Panc1 (cell line): ENCODE measurements around the gene CD8B. TPM values are rescaled to one million over a fixed set of nuclear protein-coding genes. Genes with fewer than 3 reads are reported as not detected.

ENCODE experiments used
- ATAC-seq: fragments of 200-7000 bp; cut with Tn5 transposase; 2 replicates; pipeline ENCODE4 v1.9.1; 2020; ENCODE audit warnings: mild to moderate bottlenecking, moderate library complexity
- BruUV-seq: library from RNA; stranded (reverse); fragments of 400-500 nt; replicated peaks from 2 replicates; lab custom pipeline; 2021; lab: Mats Ljungman, UMichigan
- CTCF ChIA-PET: fragments of 300-600 bp; sonication (Branson Sonifier 250); formaldehyde crosslinking; loops from one replicate; lab custom pipeline; 2022; ENCODE audit warnings: antibody characterized with exemption; lab: Charles Lee
- POLR2A ChIA-PET: fragments of 300-600 bp; sonication (Branson Sonifier 250); formaldehyde crosslinking; loops from one replicate; lab custom pipeline; 2022; ENCODE audit warnings: antibody characterized with exemption; lab: Charles Lee
- DNase-seq: peaks from one replicate; pipeline ENCODE4 v3.0.0-alpha.2; 2010; ENCODE audit warnings: low read depth, low spot score
- H3K27ac ChIP-seq: 2 replicates; pipeline ENCODE4 v1.5.1; 2011; ENCODE audit warnings: mild to moderate bottlenecking, low read length, inconsistent platforms
- H3K27me3 ChIP-seq: fragments of 200-500 bp; sonication (Bioruptor generic); 2 replicates; pipeline ENCODE4 v1.6.0; 2014; ENCODE audit warnings: low read length, inconsistent platforms; ENCODE audit not compliant: control insufficient read depth, insufficient read depth
- H3K36me3 ChIP-seq: fragments of 200-500 bp; sonication (Bioruptor generic); 2 replicates; pipeline ENCODE4 v1.5.1; 2014; ENCODE audit warnings: inconsistent platforms, mild to moderate bottlenecking, low read length, moderate library complexity; ENCODE audit not compliant: control insufficient read depth, insufficient read depth
- H3K4me1 ChIP-seq: 2 replicates; pipeline ENCODE4 v1.5.1; 2011; ENCODE audit warnings: inconsistent platforms, mild to moderate bottlenecking, low read length, moderate library complexity; ENCODE audit not compliant: control insufficient read depth, insufficient read depth
- H3K4me3 ChIP-seq, 2 experiments: 2 replicates each; pipeline ENCODE4 v1.5.1; 2011 to 2012; ENCODE audit warnings: low read depth in 2 of 2, low read length in 2 of 2, mild to moderate bottlenecking in 2 of 2, inconsistent platforms in 1 of 2, moderate library complexity in 1 of 2
- H3K9me3 ChIP-seq: fragments of 200-500 bp; sonication (Bioruptor generic); 2 replicates; pipeline ENCODE4 v1.5.1; 2014; ENCODE audit warnings: low read depth, mild to moderate bottlenecking, inconsistent platforms, low read length, moderate library complexity; ENCODE audit not compliant: control insufficient read depth, insufficient read depth
- CTCF ChIP-seq: fragments of 450-650 bp; IDR thresholded peaks from 2 replicates; pipeline ENCODE4 v1.5.1; 2017; ENCODE audit warnings: mild to moderate bottlenecking
- POLR2AphosphoS5 ChIP-seq: IDR thresholded peaks from 2 replicates; pipeline ENCODE4 v1.6.1; 2012; ENCODE audit warnings: mild to moderate bottlenecking, low read depth, low read length, moderate library complexity
- REST ChIP-seq, 2 experiments: IDR thresholded peaks; 2 replicates each; pipeline ENCODE4 v1.6.1; 2011 to 2012; ENCODE audit warnings: low read depth in 2 of 2, control low read depth in 1 of 2, low read length in 1 of 2, mild to moderate bottlenecking in 1 of 2, moderate library complexity in 1 of 2; ENCODE audit not compliant: insufficient read depth in 1 of 2
- SIN3A ChIP-seq: IDR thresholded peaks from 2 replicates; pipeline ENCODE4 v1.6.1; 2012; ENCODE audit warnings: low read depth, mild to moderate bottlenecking, low read length, moderate library complexity, borderline replicate concordance; ENCODE audit not compliant: insufficient read depth
- TCF7L2 ChIP-seq: IDR thresholded peaks from 2 replicates; pipeline ENCODE4 v1.6.1; 2011; ENCODE audit warnings: mild to moderate bottlenecking, low read depth, low read length, inconsistent platforms
- in situ Hi-C: cut with HindIII; loops from 2 replicates; pipeline ENCODE4 v1.10.0; 2016; ENCODE audit warnings: low sequenced_read_pairs, low pct_unique_long_range_greater_than_20kb
- intact Hi-C: fragments of 100-400 bp; cut with micrococcal nuclease; formaldehyde crosslinking; loops from one replicate; pipeline ENCODE4 v1.10.0; 2022; ENCODE audit not compliant: unreplicated experiment
- total RNA-seq: library from RNA; stranded (reverse); gene quantifications from one replicate; pipeline ENCODE4 v1.2.1, GENCODE V29; 2021; ENCODE audit not compliant: unreplicated experiment

The CD8B gene
- total RNA-seq, 1 experiment from 2014 or later = not detected

DNA sequence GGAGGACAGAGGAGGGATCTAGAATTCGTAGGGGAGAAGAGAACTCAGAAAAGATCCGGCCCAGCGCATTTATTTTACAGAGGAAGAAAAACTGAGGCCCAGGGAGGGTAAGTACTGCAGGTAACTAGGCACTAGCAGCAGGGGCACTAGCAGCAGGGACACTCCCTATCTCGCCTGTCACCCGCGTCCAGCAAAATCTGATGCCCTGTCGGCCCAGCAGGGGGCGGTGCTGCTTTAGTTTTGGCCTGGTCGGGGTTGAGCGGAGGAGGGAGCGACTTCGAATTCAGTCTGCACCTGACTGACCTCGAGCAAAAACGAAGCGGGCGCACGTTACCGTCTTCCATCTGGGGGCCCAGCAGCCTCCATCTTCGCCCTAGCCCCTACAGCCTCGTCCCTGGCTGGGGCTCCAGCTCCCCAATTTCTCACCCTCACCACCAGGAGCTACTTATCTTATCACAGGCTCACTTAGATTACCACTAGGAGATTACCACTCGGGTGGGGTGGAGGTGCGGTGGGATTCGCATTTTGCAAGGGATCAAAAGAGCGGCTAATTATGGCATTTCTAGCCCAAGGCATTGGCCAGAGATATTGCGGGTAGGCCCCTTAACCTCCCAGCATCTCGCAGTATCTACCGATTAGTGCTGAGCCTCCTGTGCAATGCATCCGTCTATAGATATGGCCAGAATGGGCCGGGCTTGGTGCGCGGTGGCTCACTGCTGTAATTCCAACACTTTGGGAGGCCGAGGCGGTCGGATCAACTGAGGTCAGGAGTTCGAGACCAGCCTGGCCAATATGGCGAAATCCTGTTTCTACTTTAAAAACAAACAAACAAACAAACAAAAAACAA is 53.1 kb downstream of the CD8B start:
- CTCF ChIA-PET = no interaction called here
- peak overlapping the region; percentile 68; the same call in 1 of the 2 replicates for H3K27ac ChIP-seq
- H3K36me3 ChIP-seq = no peaks in the 10 kb centered on the region
- H3K27me3 ChIP-seq = no peaks in the 10 kb centered on the region
- H3K4me1 ChIP-seq = 0 out of 2 replicates have a peak, but pooled peaks cover 4% of the 10 kb centered on the region
- TF ChIP-seq SIN3A (peak; percentile 64; the same call in 1 of the 2 replicates), CTCF (peak; percentile 91), POLR2AphosphoS5 (no peak), TCF7L2 (peak; percentile 36; the same call in 1 of the 2 replicates), REST (IDR thresholded peaks at IDR 0.05; ENCODE audit: insufficient read depth in 1 of 2, low read depth in 2 of 2, low read length in 1 of 2) (0 out of 4 replicates have a peak, but pooled peaks of 1 of the 2 experiments have one; percentile 41)
- peak overlapping the region; percentile 63 to 69 for H3K4me3 ChIP-seq
- in situ Hi-C loops = no loop called here
- POLR2A ChIA-PET = no interaction called here
- ATAC-seq (peak; percentile 94), DNase-seq (peak; percentile 76)
- TSS peak; percentile 64 for BruUV-seq
- H3K9me3 ChIP-seq = no peaks in the 10 kb centered on the region
- intact Hi-C loops = no loop called here

- POLR2A ChIA-PET = no interaction called here
- in situ Hi-C loops = no loop called here
- Histone ChIP-seq H3K27me3 (no peaks in the 10 kb centered on the region), H3K4me3 (peak overlapping the region; percentile 63 to 69), H3K9me3 (no peaks in the 10 kb centered on the region), H3K27ac (peak overlapping the region; percentile 68), H3K4me1 (0 out of 2 replicates have a peak, but pooled peaks cover 4% of the 10 kb centered on the region), H3K36me3 (no peaks in the 10 kb centered on the region)
- ATAC-seq (peak; percentile 86), DNase-seq (no peak)
- CTCF ChIA-PET = interaction anchor here (0.6 to 1.1 kb wide), 2 partner anchors 310 to 411 kb away, joined by 3 read pairs; no protein-coding TSS in a partner anchor
- intact Hi-C loops = no loop called here
- BruUV-seq = no TSS peak
- TF ChIP-seq CTCF (no peak), SIN3A (0 out of 2 replicates have a peak, but pooled peaks have one; percentile 51), POLR2AphosphoS5 (no peak)
These were observed 54.0 kb downstream of the CD8B start for GRCh38 chr2:86807468-86808275.
